ENCODE data around the gene KCNJ12. TPM values are rescaled to one million over a fixed set of nuclear protein-coding genes. Genes with fewer than 3 reads are reported as not detected.
A peak's percentile ranks its signal among the peaks of the same experiment; 100 is the strongest.
"Not testable (repeated sequence)": the region's sequence is repeated elsewhere in the genome, so short reads cannot be mapped to it uniquely, and the experiment has no call there.

Gene KCNJ12
- 0.97 and 2.4 TPM in 2 replicates for total RNA-seq (2014; rRNA removed; shearing (Covaris generic))
- polyA plus RNA-seq (2016; fragmentation: Nextera tagmentation; extraction: Ambion mirVana), result 0.42 and 0.61 TPM in 2 replicates
- long read RNA-seq, result 0 reads

DNA sequence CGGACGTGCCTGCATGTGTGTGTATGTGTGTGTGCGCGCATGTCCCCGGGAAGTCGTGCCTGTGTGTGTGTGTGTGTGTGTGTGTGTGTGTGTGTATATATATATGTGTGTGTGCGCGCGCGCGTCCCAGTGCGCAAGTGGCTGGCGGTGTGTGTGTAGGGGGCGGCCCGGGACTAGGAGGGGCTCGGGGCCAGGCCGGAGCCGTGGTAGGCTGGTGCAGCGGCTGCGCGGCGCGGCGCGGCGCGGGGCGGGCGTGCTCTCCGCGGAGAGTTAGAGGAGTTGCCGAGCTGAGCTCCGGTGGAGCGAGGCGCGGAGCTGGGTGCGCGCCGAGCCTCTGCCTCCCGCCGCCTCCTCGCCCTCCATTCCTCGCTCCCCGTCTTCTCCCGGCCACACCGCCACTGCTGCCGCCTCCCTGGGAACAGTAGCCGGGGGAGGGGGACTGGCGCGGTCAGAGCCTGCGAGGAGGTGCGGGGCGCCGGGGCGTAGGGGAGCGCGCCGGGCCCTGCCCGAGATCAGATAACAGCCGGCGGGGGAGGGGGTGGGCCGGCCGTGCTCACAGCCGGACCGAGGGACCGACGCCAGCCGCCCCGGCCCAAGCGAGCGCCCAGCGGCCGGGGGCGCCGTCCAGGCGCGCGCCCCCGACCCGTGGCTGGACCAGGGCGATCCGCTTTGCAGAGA is at the start of gene KCNJ12:
KCNJ12 (plus strand) TSS at position 277 of the 678 bp plus-strand sequence. CDS start 38,986 bp downstream, outside the sequence.
- Mint-ChIP-seq H3K4me3 (peak within 1 kb of the TSS; percentile 74), H3K27ac (no peak within 1 kb of the TSS), H3K36me3 (ENCODE audit: low read depth) (no peaks in the 10 kb centered on the region), H3K4me1 (peaks cover 21% of the 10 kb centered on the region; the same call in 2 of the 3 replicates), H3K27me3 (ENCODE audit: insufficient read depth, low read depth, poor library complexity) (peaks cover 38% of the 10 kb centered on the region), H3K9me3 (peaks cover 3% of the 10 kb centered on the region; the same call in 1 of the 3 replicates)
- Histone ChIP-seq H3K27ac (ENCODE audit: low read depth) (no peak within 1 kb of the TSS), H3K4me2 (peak within 1 kb of the TSS; percentile 92), H3K27me3 (ENCODE audit: insufficient read depth) (peaks cover 49% of the 10 kb centered on the region), H3F3A (replicated peaks; ENCODE audit: low read depth) (0 out of 2 replicates have a peak, but pooled peaks cover 4% of the 10 kb centered on the region), H3K9me2 (ENCODE audit: insufficient read depth) (no peaks in the 10 kb centered on the region), H3K36me3 (ENCODE audit: insufficient read depth) (no peaks in the 10 kb centered on the region), H3K79me2 (replicated peaks; ENCODE audit: insufficient read depth) (no peaks in the 10 kb centered on the region), H4K20me1 (replicated peaks; ENCODE audit: insufficient read depth) (0 out of 2 replicates have a peak, but pooled peaks cover 3% of the 10 kb centered on the region), H3K4me3 (peak within 1 kb of the TSS; percentile 72), H2AFZ (peak within 1 kb of the TSS; percentile 98), H3K4me1 (ENCODE audit: insufficient read depth) (0 out of 2 replicates have a peak, but pooled peaks cover 5% of the 10 kb centered on the region)
- ATAC-seq, result peak; percentile 45
- peak; percentile 82 for DNase-seq (ENCODE audit: low spot score)
- no peak for TF ChIP-seq JUNB (IDR thresholded peaks at IDR 0.05; ENCODE audit: unreplicated experiment)
- TF ChIP-seq POLR2AphosphoS5 (IDR thresholded peaks at IDR 0.05; ENCODE audit: low read depth), result no peak

DNA sequence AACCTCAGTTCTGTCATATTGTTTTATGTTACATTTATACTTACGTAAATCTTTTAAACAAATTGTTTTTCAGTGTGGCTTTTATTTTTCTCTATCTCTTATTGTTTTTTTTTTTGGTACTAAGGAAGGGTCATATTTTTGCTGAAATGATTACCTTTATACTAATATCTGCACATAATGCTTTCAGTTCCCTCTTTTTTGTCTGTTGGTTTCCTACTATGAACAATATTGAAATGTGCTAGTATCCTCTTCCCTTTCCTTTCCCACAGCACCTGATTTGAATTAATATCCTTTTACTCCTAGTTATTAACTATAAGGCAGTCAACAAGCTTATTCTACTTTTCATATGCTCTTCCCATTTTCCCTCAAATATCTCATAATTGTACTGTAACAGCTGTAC is 48.2 kb upstream of the KCNJ12 start:
- H3F3A ChIP-seq (replicated peaks; ENCODE audit: low read depth); H3K4me3 ChIP-seq; H3K27ac Mint-ChIP-seq; H3K36me3 Mint-ChIP-seq (ENCODE audit: low read depth); H3K36me3 ChIP-seq (ENCODE audit: insufficient read depth); DNase-seq (ENCODE audit: low spot score); H3K79me2 ChIP-seq (replicated peaks; ENCODE audit: insufficient read depth); H2AFZ ChIP-seq; H3K4me1 Mint-ChIP-seq; H3K4me2 ChIP-seq; H3K9me2 ChIP-seq (ENCODE audit: insufficient read depth); ATAC-seq; H3K4me1 ChIP-seq (ENCODE audit: insufficient read depth); H3K4me3 Mint-ChIP-seq; H3K27ac ChIP-seq (ENCODE audit: low read depth); H4K20me1 ChIP-seq (replicated peaks; ENCODE audit: insufficient read depth); H3K27me3 ChIP-seq (ENCODE audit: insufficient read depth): not testable (repeated sequence)
- peaks cover 41% of the 10 kb centered on the region for H3K9me3 Mint-ChIP-seq
- peaks cover 14% of the 10 kb centered on the region for H3K27me3 Mint-ChIP-seq (ENCODE audit: insufficient read depth, low read depth, poor library complexity)

DNA sequence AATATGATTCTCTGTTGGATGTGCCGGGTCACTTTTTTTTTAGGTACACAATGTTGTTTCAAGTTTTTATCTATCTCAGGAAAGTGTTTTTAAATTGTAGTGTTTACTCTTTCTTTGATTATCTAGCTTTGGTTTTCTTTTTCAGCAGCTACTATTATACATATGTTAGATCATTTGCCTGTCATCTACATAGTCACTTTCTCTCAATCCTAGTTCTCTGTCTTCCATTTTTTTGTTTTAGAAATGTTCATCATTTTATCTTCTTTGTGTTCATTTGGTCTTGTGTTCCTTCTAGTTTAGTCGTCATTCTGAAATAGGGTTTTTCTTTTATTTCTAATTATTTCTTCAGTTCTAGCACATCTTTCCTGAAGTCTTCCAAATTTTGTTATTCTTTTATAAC is 47.4 kb upstream of the KCNJ12 start:
- not testable (repeated sequence) for ATAC-seq; H3K4me1 Mint-ChIP-seq; H3K79me2 ChIP-seq (replicated peaks; ENCODE audit: insufficient read depth); H3K27me3 Mint-ChIP-seq (ENCODE audit: insufficient read depth, low read depth, poor library complexity); H3K27me3 ChIP-seq (ENCODE audit: insufficient read depth); H4K20me1 ChIP-seq (replicated peaks; ENCODE audit: insufficient read depth); H3F3A ChIP-seq (replicated peaks; ENCODE audit: low read depth); H2AFZ ChIP-seq; H3K9me2 ChIP-seq (ENCODE audit: insufficient read depth); H3K36me3 Mint-ChIP-seq (ENCODE audit: low read depth); H3K4me3 Mint-ChIP-seq; H3K36me3 ChIP-seq (ENCODE audit: insufficient read depth); H3K27ac Mint-ChIP-seq; H3K4me2 ChIP-seq; DNase-seq (ENCODE audit: low spot score); H3K4me3 ChIP-seq; H3K4me1 ChIP-seq (ENCODE audit: insufficient read depth); H3K27ac ChIP-seq (ENCODE audit: low read depth)
- H3K9me3 Mint-ChIP-seq, result peaks cover 35% of the 10 kb centered on the region

GRCh38 chr17:21330436-21331160 is 45.6 kb upstream of the KCNJ12 start:
- DNase-seq (ENCODE audit: low spot score), result no peak
- H3K27ac ChIP-seq (ENCODE audit: low read depth), result no peak overlapping the region

DNA sequence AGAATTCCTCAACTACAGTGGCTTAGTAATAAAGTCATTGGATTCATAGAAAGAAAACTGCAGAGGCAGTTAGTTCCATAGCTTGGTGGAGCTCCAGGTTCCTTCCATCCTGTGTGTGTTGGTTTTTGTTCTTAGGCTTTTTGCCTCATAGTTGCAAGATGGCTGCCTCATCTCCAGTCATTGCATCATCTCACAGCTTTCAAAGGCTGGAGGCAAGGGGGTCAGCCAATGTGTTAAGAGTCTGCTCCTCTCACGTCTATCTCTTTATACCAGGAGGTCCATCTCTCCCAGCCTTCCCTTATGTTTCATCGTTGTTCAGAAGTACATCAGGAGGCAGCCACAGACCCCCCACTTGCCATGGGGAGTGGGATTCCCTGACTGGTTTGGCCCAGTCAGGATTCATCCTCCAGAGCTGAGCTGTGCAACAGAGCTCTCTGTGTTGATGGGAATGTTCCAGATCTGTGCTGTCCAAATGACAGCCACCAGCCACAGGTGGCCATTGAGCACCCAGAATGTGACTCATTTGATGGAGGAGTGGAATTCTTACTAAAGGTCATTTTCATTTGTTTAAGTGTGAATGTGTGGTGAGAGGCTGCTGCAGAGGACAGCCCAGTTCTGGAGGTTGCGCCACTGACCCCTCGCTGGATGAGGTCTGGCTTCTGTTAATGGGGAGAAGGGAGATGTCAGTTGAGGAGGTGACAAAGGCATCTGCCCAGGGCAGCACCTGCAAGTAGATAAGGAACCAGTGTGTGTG is 39.4 kb upstream of the KCNJ12 start:
- not testable (repeated sequence) for ATAC-seq; H3K79me2 ChIP-seq (replicated peaks; ENCODE audit: insufficient read depth); H3K4me3 ChIP-seq; H3F3A ChIP-seq (replicated peaks; ENCODE audit: low read depth); H3K4me1 Mint-ChIP-seq; H3K4me2 ChIP-seq; H3K4me1 ChIP-seq (ENCODE audit: insufficient read depth); H3K36me3 ChIP-seq (ENCODE audit: insufficient read depth); H3K9me2 ChIP-seq (ENCODE audit: insufficient read depth); H2AFZ ChIP-seq; H4K20me1 ChIP-seq (replicated peaks; ENCODE audit: insufficient read depth); H3K27ac ChIP-seq (ENCODE audit: low read depth); H3K27me3 Mint-ChIP-seq (ENCODE audit: insufficient read depth, low read depth, poor library complexity); DNase-seq (ENCODE audit: low spot score); H3K27ac Mint-ChIP-seq; H3K27me3 ChIP-seq (ENCODE audit: insufficient read depth); H3K36me3 Mint-ChIP-seq (ENCODE audit: low read depth); H3K4me3 Mint-ChIP-seq
- H3K9me3 Mint-ChIP-seq, result peaks cover 24% of the 10 kb centered on the region

More at GRCh38 chr17:21330436-21331160, 45.6 kb upstream of the KCNJ12 start:
- no peak overlapping the region for H3K4me3 ChIP-seq
- no peaks in the 10 kb centered on the region for H3K9me2 ChIP-seq (ENCODE audit: insufficient read depth)
- no peaks in the 10 kb centered on the region for H3K4me1 ChIP-seq (ENCODE audit: insufficient read depth)
- H3K4me3 Mint-ChIP-seq, result no peak overlapping the region; the same call in 2 of the 3 replicates
- H3F3A ChIP-seq (replicated peaks; ENCODE audit: low read depth), result no peaks in the 10 kb centered on the region
- peaks cover 8% of the 10 kb centered on the region for H3K27me3 Mint-ChIP-seq (ENCODE audit: insufficient read depth, low read depth, poor library complexity)
- no peak overlapping the region for H3K27ac Mint-ChIP-seq
- TF ChIP-seq JUNB (IDR thresholded peaks at IDR 0.05; ENCODE audit: unreplicated experiment), result no peak
- TF ChIP-seq EZH2 (IDR thresholded peaks at IDR 0.05; ENCODE audit: low read depth, unreplicated experiment), result no peak
- TF ChIP-seq, protein P1, sequence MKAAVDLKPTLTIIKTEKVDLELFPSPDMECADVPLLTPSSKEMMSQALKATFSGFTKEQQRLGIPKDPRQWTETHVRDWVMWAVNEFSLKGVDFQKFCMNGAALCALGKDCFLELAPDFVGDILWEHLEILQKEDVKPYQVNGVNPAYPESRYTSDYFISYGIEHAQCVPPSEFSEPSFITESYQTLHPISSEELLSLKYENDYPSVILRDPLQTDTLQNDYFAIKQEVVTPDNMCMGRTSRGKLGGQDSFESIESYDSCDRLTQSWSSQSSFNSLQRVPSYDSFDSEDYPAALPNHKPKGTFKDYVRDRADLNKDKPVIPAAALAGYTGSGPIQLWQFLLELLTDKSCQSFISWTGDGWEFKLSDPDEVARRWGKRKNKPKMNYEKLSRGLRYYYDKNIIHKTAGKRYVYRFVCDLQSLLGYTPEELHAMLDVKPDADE (IDR thresholded peaks at IDR 0.05), result no peak
- no peak overlapping the region for H3K4me2 ChIP-seq
- no peaks in the 10 kb centered on the region for H3K79me2 ChIP-seq (replicated peaks; ENCODE audit: insufficient read depth)
- H2AFZ ChIP-seq, result no peak overlapping the region
- H3K27me3 ChIP-seq (ENCODE audit: insufficient read depth), result no peaks in the 10 kb centered on the region
- H4K20me1 ChIP-seq (replicated peaks; ENCODE audit: insufficient read depth), result no peaks in the 10 kb centered on the region
- no peak for ATAC-seq
- no peaks in the 10 kb centered on the region for H3K4me1 Mint-ChIP-seq
- peaks cover 3% of the 10 kb centered on the region; the same call in 1 of the 3 replicates for H3K36me3 Mint-ChIP-seq (ENCODE audit: low read depth)
- H3K9me3 Mint-ChIP-seq, result peaks cover 32% of the 10 kb centered on the region
- H3K36me3 ChIP-seq (ENCODE audit: insufficient read depth), result no peaks in the 10 kb centered on the region

Data from GM23338 (cell line).